HG02840 (cell line): ENCODE results near the gene EDN2.

ENCODE experiments used
- ATAC-seq: cut with Tn5 transposase; IDR thresholded peaks from one replicate; pipeline ENCODE4 v1.9.1; 2021; ENCODE audit warnings: mild to moderate bottlenecking, moderate library complexity, moderate number of reproducible peaks; ENCODE audit not compliant: unreplicated experiment, low FRiP score

Gene EDN2

DNA sequence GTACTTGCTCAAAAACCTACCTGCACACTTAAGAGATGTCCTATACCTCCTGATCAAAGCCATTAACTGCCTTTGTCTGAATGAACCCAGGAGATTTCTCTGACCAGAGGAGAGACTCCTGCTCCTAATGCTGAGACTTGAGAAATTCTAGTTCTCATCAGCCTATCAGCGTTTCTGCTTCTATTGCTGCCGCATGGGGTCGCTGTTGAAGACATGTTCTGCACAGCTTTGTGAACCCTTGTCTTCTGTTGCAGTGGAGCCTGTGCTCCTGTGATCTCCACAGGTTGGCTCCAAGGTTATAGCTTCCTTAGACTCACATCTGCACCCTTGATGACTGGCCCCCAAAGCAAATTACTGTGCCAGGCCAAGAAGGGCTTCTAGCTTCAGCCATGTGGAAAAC is 40.2 kb downstream of the EDN2 start:
- ATAC-seq = no peak

DNA sequence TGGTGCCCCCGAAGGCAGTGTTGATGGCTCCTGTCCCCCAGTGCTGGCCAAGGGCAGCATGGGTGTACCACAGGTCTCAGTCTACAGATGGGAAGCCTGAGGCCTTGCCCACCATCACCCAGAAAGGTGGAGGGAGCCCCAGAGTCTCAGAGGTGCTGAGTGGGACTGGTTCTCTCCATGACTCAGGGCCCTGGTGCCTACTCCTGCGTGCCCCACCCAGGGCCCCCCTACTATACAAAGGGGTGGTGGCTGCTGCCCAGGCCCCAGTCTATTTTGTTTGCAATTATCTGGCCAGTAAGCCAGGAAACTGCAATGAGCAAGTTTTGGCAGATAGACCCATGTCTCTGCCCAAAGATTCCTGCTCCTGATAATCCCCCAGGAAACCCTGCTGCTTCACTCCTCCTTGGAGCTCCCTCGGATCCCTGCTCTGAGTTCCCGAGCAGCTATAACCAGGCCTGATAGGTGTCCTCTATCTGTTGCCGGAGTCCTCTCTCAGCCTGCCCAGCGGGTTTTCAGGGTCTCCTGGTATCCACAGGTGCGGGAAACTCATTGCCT is 41.7 kb downstream of the EDN2 start:
- ATAC-seq = no peak

GRCh38 chr1:41440321-41441085 is 44.0 kb downstream of the EDN2 start:
- ATAC-seq = no peak

- ATAC-seq = no peak
Measured at GRCh38 chr1:41439234-41439633, 45.2 kb downstream of the EDN2 start.

DNA sequence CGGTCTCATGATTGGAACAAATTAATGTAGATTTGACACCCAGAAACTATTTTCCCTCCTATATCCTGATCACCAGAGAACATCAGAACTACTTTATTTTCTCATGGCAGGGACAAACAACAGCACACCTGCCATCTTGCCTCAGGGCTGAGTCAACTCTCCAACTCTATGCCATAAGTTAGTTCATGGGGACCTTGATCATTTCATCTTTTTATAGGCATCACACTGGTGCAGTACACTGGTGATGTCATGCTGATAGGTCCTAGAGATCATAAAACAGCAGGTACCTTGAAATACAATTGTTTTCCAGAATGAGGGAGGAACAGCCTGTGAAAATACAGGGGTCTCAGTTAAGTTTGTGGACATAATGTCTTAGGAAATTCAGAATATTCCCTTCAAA is 45.8 kb downstream of the EDN2 start:
- no peak for ATAC-seq

DNA sequence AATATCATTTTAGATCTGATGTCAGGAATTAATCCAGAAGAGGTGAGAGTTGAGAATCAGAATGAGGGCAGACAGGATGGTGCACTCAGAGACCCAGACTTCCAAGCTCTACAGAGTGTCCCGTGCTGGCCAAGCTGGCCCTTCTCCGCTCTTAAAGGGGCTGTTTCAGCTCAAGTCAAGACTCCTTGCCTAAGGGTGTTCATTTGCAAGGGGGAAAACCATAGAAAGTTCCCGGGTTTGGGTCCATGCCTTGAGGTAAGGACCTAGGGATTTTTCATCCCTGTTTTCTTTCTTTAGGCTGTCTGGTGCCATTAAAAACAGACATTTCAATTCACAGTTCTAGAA is 47.5 kb downstream of the EDN2 start:
- no peak for ATAC-seq

GRCh38 chr1:41436281-41437010 is 48.0 kb downstream of the EDN2 start:
- no peak for ATAC-seq

DNA sequence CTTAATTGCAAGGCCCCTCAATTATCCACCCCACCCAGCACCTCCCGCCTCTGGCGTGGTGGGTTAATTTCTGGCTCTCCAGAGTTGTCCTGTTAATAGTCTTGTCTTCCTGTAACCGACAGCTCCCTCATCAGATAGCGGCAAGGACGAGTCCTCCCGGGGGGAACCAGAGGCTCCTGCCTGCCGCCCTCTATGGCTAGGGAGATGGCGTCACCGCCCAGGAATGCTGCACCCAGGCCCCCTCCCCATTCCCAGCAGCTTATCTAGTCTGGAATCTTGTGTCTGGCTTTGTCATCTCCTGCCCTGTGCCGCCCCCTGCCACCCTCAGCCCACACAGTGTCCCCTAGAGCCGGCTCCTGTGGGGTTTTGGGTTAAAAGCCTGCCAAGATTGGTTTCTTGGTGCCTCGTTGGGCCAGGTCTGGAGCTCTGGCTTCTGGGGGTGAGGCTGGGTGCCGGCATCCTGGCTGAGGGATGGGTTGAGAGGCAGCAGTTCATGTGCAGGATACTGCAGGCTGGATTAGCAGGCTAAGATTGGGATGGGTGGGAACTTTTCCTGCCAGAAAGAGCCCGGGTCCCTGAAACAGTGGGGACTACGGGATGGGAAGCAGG is 48.8 kb downstream of the EDN2 start:
- no peak for ATAC-seq

- no peak for ATAC-seq
Measured at GRCh38 chr1:41434748-41435449, 49.6 kb downstream of the EDN2 start.

GRCh38 chr1:41434306-41434705 is 50.2 kb downstream of the EDN2 start:
- no peak for ATAC-seq

DNA sequence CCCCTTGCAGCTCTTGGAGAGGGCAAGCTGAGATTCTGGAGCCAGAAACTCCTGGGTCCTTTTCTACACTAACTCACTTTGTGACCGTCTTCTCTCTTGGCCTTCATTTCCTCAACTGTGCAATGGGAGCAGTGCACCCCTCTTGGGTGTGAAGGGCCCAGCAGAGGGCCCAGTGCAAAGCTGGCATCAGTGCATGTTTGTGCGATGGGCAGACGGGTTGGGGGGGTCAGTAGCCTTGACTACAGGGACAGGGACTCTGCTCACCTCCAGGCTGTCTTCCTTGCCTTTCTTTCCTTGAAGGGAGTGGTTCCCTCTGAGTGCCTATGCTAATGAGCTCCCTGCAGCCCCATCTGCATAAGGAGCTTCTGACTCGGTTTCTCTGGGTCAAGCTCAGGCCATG is 51.0 kb downstream of the EDN2 start:
- ATAC-seq = no peak

DNA sequence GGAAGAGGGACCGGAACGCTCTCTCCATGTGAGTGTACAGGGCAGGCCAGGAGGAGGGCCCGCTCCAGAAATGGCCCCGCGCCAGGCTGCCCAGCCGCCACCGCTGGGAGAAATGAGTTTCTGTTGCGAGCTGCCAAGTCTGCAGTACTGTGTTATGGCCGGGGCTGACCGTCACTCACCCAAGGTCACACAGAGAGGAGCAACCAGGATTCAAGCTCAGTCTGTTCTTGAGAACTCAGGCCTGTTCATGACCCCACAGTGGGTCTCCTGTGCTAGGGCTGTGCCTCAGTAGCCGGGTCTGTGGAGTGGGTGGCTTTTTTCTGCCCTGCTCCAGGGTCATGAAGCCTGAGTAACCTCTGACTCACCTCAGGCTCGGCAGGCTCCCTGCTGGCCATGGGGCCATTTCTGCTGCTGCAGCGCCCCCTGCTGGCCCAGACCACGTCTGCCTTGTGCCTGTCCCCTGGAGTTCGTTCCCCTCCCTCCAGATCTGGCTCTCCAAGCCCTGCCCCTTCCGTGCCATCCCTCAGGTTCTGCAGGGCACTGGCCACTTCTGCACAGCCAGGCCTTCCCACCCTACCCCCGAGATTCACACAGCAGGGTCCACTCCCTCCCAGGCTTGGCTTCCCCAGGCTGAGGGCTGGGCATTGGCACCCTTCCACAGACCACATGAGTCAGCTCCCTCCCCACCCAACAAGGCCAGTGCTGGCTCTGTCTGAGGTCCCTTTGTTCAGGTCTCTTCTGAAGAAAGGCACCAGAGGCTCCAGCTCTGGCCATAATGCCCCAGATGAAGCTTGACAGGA is 51.8 kb downstream of the EDN2 start:
- ATAC-seq = no peak

- no peak for ATAC-seq
Measured at GRCh38 chr1:41431490-41432350, 52.8 kb downstream of the EDN2 start.

DNA sequence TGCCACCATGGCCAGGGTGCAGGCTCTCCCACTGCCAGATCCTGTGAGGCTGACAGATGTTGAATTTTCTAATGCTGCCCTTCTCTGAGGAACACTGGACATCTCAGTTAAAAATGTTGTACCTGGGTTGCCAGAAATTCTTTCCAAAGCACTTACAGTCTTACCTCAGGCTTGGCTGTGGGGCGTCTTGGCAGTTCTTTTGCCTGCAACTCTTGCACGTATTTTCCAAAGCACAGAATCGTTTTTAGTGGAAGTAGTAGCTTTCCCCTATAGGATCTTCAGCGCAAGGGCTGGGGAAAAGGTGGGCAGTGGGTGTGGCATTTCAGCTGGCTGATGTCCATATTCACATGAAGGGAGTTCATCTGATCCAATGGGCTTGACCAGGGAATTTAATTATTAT is 53.9 kb downstream of the EDN2 start:
- ATAC-seq = no peak

DNA sequence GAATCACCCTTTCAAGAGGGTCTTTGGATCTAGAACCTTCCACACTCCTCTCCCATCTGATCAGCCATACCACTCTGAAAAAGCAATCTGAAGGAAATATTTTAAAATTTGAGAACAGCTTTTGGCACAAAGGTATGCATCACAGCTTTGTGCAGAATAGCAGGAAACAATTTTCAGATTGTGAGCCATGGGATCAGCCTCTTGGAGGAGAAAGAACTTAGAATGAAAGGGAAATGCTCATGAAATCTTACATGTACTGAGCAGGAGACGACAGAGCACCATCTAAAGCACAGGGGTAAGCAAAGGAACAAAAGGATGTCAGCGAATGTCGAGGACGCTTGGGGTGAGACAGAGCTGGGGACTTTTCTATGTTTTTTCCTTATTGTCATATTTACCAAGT is 54.4 kb downstream of the EDN2 start:
- no peak for ATAC-seq

- ATAC-seq = no peak
Measured at GRCh38 chr1:41429641-41430035, 54.8 kb downstream of the EDN2 start.
